HCT116 (cell line): ENCODE results near the gene ZIC4.

Experiments used
- EZH2 ChIP-seq: fragments of 200-600 bp; sonication (generic); IDR thresholded peaks from 2 replicates; pipeline ENCODE4 v1.6.1; 2017; ENCODE audit warnings: antibody characterized with exemption, mixed run types
- POLR2A ChIP-seq: IDR thresholded peaks from 2 replicates; pipeline ENCODE4 v1.7.0; 2011; ENCODE audit warnings: borderline replicate concordance; ENCODE audit not compliant: insufficient read depth, insufficient read length; ENCODE audit errors: extremely low read depth
- TCF7L2 ChIP-seq: IDR thresholded peaks from 2 replicates; pipeline ENCODE4 v1.7.0; 2011; ENCODE audit warnings: borderline replicate concordance, inconsistent platforms; ENCODE audit not compliant: insufficient read depth, insufficient read length; ENCODE audit errors: extremely low read depth
- ZFX ChIP-seq: fragments of 450-650 bp; IDR thresholded peaks from 2 replicates; pipeline ENCODE4 v1.6.1; 2017
- TF ChIP-seq, protein P1 (sequence below), 3 experiments: fragments of 200-600 bp in 1 of 3; sonication (generic) in 1 of 3; IDR thresholded peaks in 2 of 3; conservative IDR thresholded peaks in 1 of 3; 2 replicates each; pipeline ENCODE4 v1.5.1; 2012 to 2017; ENCODE audit warnings: low read depth in 2 of 3, low read length in 2 of 3, antibody characterized with exemption in 1 of 3, borderline replicate concordance in 1 of 3, control low read depth in 1 of 3, mild to moderate bottlenecking in 1 of 3, mixed read lengths in 1 of 3, mixed run types in 1 of 3, moderate library complexity in 1 of 3; ENCODE audit not compliant: insufficient read depth in 1 of 3

DNA sequence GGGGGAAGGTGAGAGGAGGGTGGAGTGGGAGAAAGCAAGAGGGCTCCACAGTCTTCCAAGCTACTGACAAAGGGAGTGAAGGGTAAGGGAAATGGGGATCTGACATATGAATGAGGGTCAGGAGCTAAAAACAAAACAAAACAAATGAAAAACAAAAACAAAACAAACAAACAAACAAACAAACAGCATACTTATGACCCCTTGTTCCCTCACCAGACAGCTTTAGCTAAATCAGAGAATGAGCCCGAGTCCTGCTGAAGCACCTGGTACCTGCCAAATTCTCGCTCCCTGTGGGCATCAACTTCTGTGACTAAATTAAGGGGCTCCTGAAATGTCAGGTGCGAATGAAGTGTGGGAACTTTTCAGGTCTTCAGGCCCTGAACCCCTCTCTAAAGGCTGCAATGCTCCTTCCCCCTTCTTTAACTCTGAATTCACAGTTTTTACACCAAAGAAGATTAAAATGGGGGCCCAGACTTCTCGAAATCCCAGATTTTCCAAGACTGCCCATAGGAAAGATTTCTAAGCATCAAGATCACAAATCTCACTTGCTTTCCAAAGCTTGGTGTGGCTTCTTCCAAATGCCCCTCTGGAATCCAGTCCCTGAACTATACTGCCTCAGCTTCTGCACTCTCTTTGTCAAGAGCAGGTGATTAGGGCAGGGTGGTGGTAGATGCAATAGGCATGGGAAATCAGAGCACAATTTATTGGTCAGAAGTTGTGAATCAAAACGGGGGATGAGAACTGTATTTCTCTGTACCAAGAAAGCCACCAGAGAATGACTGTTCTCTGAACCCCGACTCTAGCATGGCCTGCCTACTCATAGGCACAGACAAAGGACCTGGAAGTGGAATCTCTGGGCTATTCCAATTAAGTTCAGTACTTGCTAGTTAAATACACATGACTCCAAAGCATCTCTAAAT, 40.9 kb downstream of the ZIC4 start:
- TF ChIP-seq, protein P1, sequence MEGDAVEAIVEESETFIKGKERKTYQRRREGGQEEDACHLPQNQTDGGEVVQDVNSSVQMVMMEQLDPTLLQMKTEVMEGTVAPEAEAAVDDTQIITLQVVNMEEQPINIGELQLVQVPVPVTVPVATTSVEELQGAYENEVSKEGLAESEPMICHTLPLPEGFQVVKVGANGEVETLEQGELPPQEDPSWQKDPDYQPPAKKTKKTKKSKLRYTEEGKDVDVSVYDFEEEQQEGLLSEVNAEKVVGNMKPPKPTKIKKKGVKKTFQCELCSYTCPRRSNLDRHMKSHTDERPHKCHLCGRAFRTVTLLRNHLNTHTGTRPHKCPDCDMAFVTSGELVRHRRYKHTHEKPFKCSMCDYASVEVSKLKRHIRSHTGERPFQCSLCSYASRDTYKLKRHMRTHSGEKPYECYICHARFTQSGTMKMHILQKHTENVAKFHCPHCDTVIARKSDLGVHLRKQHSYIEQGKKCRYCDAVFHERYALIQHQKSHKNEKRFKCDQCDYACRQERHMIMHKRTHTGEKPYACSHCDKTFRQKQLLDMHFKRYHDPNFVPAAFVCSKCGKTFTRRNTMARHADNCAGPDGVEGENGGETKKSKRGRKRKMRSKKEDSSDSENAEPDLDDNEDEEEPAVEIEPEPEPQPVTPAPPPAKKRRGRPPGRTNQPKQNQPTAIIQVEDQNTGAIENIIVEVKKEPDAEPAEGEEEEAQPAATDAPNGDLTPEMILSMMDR (IDR thresholded peaks at IDR 0.05 in 2 of 3, conservative IDR thresholded peaks at IDR 0.05 in 1 of 3; ENCODE audit: borderline replicate concordance in 1 of 3, insufficient read depth in 1 of 3, low read depth in 2 of 3, low read length in 2 of 3), result no peak
- TF ChIP-seq ZFX (no peak), TCF7L2 (no peak), POLR2A (no peak), EZH2 (no peak)
